D721Med (cell line): Measurements from ENCODE around the gene PLCB4.

Source experiments
- DNase-seq: peaks from one replicate; pipeline ENCODE4 v3.0.0; 2011; ENCODE audit warnings: low spot score; ENCODE audit not compliant: insufficient read length
- FAIRE-seq: peaks from 2 replicates; lab custom pipeline; 2011; peaks lifted over from hg19 to GRCh38; lab: Jason Lieb, UNC
- CTCF ChIP-seq: IDR thresholded peaks from 2 replicates; pipeline ENCODE4 v1.5.1; 2012; ENCODE audit warnings: mild to moderate bottlenecking, control low read depth; ENCODE audit not compliant: insufficient read depth; ENCODE audit errors: missing control alignments

PLCB4 gene

GRCh38 chr20:9319687-9320384 is 250.9 kb downstream of the PLCB4 start:
- no peak for TF ChIP-seq CTCF
- FAIRE-seq (no peak), DNase-seq (no peak)

GRCh38 chr20:9321007-9321406 is 252.1 kb downstream of the PLCB4 start:
- TF ChIP-seq CTCF: no peak
- FAIRE-seq (no peak), DNase-seq (no peak)

GRCh38 chr20:9322661-9323060 is 253.8 kb downstream of the PLCB4 start:
- no peak for FAIRE-seq
- no peak for TF ChIP-seq CTCF
- no peak for DNase-seq

GRCh38 chr20:9323622-9324021 is 254.7 kb downstream of the PLCB4 start:
- FAIRE-seq (no peak), DNase-seq (no peak)
- no peak for TF ChIP-seq CTCF

- DNase-seq: no peak
- no peak for TF ChIP-seq CTCF
- no peak for FAIRE-seq
Measured at GRCh38 chr20:9329355-9330101, 260.6 kb downstream of the PLCB4 start.

GRCh38 chr20:9330151-9330550 is 261.3 kb downstream of the PLCB4 start:
- no peak for TF ChIP-seq CTCF
- DNase-seq (no peak), FAIRE-seq (no peak)
